ENCODE data around the gene TRPM4. TPM values are rescaled to one million over a fixed set of nuclear protein-coding genes. Genes with fewer than 3 reads are reported as not detected.

Gene TRPM4
- total and polyA plus RNA-seq, 2 experiments from 2014 or later, result 16.5 to 25.7 TPM

DNA sequence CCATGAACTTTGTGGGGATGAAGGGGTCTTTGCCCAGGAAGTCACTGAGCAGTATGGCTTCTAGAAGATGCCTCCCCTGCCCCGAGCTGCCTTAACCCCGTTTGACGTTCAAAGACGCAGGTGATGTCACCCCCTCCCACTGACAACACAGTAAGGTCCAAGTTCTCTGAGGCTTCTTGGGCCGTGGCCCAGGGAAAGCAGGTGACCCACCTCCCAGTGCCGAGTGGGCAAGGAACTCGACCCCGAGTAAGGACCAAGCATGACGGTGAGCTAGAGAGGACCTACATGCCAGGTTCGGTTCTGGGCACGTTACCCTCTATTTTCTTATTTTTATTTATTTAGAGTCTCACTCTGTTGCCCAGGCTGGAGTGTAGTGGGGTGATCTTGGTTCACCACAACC is 86.1 kb downstream of the TRPM4 start:
- TF ChIP-seq, protein P1, sequence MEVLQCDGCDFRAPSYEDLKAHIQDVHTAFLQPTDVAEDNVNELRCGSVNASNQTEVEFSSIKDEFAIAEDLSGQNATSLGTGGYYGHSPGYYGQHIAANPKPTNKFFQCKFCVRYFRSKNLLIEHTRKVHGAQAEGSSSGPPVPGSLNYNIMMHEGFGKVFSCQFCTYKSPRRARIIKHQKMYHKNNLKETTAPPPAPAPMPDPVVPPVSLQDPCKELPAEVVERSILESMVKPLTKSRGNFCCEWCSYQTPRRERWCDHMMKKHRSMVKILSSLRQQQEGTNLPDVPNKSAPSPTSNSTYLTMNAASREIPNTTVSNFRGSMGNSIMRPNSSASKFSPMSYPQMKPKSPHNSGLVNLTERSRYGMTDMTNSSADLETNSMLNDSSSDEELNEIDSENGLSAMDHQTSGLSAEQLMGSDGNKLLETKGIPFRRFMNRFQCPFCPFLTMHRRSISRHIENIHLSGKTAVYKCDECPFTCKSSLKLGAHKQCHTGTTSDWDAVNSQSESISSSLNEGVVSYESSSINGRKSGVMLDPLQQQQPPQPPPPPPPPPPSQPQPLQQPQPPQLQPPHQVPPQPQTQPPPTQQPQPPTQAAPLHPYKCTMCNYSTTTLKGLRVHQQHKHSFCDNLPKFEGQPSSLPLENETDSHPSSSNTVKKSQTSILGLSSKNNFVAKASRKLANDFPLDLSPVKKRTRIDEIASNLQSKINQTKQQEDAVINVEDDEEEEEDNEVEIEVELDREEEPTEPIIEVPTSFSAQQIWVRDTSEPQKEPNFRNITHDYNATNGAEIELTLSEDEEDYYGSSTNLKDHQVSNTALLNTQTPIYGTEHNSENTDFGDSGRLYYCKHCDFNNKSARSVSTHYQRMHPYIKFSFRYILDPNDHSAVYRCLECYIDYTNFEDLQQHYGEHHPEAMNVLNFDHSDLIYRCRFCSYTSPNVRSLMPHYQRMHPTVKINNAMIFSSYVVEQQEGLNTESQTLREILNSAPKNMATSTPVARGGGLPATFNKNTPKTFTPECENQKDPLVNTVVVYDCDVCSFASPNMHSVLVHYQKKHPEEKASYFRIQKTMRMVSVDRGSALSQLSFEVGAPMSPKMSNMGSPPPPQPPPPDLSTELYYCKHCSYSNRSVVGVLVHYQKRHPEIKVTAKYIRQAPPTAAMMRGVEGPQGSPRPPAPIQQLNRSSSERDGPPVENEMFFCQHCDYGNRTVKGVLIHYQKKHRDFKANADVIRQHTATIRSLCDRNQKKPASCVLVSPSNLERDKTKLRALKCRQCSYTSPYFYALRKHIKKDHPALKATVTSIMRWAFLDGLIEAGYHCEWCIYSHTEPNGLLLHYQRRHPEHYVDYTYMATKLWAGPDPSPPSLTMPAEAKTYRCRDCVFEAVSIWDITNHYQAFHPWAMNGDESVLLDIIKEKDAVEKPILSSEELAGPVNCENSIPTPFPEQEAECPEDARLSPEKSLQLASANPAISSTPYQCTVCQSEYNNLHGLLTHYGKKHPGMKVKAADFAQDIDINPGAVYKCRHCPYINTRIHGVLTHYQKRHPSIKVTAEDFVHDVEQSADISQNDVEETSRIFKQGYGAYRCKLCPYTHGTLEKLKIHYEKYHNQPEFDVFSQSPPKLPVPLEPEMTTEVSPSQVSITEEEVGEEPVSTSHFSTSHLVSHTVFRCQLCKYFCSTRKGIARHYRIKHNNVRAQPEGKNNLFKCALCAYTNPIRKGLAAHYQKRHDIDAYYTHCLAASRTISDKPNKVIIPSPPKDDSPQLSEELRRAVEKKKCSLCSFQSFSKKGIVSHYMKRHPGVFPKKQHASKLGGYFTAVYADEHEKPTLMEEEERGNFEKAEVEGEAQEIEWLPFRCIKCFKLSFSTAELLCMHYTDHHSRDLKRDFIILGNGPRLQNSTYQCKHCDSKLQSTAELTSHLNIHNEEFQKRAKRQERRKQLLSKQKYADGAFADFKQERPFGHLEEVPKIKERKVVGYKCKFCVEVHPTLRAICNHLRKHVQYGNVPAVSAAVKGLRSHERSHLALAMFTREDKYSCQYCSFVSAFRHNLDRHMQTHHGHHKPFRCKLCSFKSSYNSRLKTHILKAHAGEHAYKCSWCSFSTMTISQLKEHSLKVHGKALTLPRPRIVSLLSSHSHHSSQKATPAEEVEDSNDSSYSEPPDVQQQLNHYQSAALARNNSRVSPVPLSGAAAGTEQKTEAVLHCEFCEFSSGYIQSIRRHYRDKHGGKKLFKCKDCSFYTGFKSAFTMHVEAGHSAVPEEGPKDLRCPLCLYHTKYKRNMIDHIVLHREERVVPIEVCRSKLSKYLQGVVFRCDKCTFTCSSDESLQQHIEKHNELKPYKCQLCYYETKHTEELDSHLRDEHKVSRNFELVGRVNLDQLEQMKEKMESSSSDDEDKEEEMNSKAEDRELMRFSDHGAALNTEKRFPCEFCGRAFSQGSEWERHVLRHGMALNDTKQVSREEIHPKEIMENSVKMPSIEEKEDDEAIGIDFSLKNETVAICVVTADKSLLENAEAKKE (CRISPR knock-in tag; IDR thresholded peaks at IDR 0.05), result no peak
- no peak overlapping the region for H3K27ac Mint-ChIP-seq
- no peak overlapping the region for H3K4me3 Mint-ChIP-seq
- Histone ChIP-seq H3K27ac (ENCODE audit: low read depth) (no peak overlapping the region), H3K9me2 (ENCODE audit: insufficient read depth) (no peaks in the 10 kb centered on the region), H4K20me1 (replicated peaks; ENCODE audit: insufficient read depth) (no peaks in the 10 kb centered on the region), H3K4me1 (ENCODE audit: insufficient read depth) (peaks cover 8% of the 10 kb centered on the region; the same call in 1 of the 2 replicates), H2AFZ (no peak overlapping the region), H3K79me2 (replicated peaks; ENCODE audit: insufficient read depth) (no peaks in the 10 kb centered on the region), H3K4me3 (no peak overlapping the region), H3K27me3 (ENCODE audit: insufficient read depth) (no peaks in the 10 kb centered on the region), H3K36me3 (ENCODE audit: insufficient read depth) (no peaks in the 10 kb centered on the region), H3F3A (replicated peaks; ENCODE audit: low read depth) (no peaks in the 10 kb centered on the region), H3K4me2 (no peak overlapping the region)
- H3K9me3 Mint-ChIP-seq, result no peaks in the 10 kb centered on the region
- peaks cover 7% of the 10 kb centered on the region for H3K27me3 Mint-ChIP-seq (ENCODE audit: insufficient read depth, low read depth, poor library complexity)
- H3K36me3 Mint-ChIP-seq (ENCODE audit: low read depth), result no peaks in the 10 kb centered on the region
- DNase-seq (ENCODE audit: low spot score), result no peak
- no peak for ATAC-seq
- peaks cover 7% of the 10 kb centered on the region for H3K4me1 Mint-ChIP-seq

DNA sequence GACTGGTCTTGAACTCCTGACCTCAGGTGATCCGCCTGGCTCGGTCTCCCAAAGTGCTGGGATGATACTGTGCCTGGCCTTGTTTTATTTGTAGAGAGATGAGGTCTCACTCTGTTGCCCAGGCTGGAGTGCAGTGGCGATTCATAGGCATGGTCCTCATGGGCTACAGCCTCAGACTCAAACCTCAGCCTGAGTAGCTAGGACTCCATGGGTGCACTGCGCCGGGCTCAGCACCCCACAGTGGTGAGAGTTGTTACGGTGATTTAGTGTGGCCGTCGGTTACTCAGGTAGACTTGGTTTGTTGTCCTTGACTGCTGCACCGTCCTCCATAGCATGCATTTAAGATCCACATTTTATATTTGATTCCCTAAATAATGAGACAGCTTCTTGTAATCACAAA is 86.7 kb downstream of the TRPM4 start:
- Mint-ChIP-seq H3K9me3 (no peaks in the 10 kb centered on the region), H3K27me3 (ENCODE audit: insufficient read depth, low read depth, poor library complexity) (peaks cover 7% of the 10 kb centered on the region), H3K27ac (no peak overlapping the region), H3K4me3 (no peak overlapping the region), H3K36me3 (ENCODE audit: low read depth) (no peaks in the 10 kb centered on the region), H3K4me1 (peaks cover 7% of the 10 kb centered on the region)
- Histone ChIP-seq H2AFZ (no peak overlapping the region), H3K36me3 (ENCODE audit: insufficient read depth) (no peaks in the 10 kb centered on the region), H4K20me1 (replicated peaks; ENCODE audit: insufficient read depth) (no peaks in the 10 kb centered on the region), H3K4me3 (no peak overlapping the region), H3F3A (replicated peaks; ENCODE audit: low read depth) (no peaks in the 10 kb centered on the region), H3K27ac (ENCODE audit: low read depth) (no peak overlapping the region), H3K9me2 (ENCODE audit: insufficient read depth) (no peaks in the 10 kb centered on the region), H3K27me3 (ENCODE audit: insufficient read depth) (no peaks in the 10 kb centered on the region), H3K4me2 (no peak overlapping the region), H3K79me2 (replicated peaks; ENCODE audit: insufficient read depth) (no peaks in the 10 kb centered on the region), H3K4me1 (ENCODE audit: insufficient read depth) (peaks cover 8% of the 10 kb centered on the region; the same call in 1 of the 2 replicates)
- DNase-seq (ENCODE audit: low spot score) (no peak), ATAC-seq (peak; percentile 26; the same call in 1 of the 3 replicates)
- TF ChIP-seq STAT1 (IDR thresholded peaks at IDR 0.05; ENCODE audit: unreplicated experiment), result no peak
- TF ChIP-seq EZH2phosphoT487 (IDR thresholded peaks at IDR 0.05; ENCODE audit: unreplicated experiment), result no peak
- TF ChIP-seq, protein P2, sequence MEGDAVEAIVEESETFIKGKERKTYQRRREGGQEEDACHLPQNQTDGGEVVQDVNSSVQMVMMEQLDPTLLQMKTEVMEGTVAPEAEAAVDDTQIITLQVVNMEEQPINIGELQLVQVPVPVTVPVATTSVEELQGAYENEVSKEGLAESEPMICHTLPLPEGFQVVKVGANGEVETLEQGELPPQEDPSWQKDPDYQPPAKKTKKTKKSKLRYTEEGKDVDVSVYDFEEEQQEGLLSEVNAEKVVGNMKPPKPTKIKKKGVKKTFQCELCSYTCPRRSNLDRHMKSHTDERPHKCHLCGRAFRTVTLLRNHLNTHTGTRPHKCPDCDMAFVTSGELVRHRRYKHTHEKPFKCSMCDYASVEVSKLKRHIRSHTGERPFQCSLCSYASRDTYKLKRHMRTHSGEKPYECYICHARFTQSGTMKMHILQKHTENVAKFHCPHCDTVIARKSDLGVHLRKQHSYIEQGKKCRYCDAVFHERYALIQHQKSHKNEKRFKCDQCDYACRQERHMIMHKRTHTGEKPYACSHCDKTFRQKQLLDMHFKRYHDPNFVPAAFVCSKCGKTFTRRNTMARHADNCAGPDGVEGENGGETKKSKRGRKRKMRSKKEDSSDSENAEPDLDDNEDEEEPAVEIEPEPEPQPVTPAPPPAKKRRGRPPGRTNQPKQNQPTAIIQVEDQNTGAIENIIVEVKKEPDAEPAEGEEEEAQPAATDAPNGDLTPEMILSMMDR (conservative IDR thresholded peaks at IDR 0.05; ENCODE audit: low read depth in 2 of 2), result no peak
- TF ChIP-seq, protein P3, sequence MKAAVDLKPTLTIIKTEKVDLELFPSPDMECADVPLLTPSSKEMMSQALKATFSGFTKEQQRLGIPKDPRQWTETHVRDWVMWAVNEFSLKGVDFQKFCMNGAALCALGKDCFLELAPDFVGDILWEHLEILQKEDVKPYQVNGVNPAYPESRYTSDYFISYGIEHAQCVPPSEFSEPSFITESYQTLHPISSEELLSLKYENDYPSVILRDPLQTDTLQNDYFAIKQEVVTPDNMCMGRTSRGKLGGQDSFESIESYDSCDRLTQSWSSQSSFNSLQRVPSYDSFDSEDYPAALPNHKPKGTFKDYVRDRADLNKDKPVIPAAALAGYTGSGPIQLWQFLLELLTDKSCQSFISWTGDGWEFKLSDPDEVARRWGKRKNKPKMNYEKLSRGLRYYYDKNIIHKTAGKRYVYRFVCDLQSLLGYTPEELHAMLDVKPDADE (IDR thresholded peaks at IDR 0.05), result no peak
- no peak for TF ChIP-seq ZNF331 (CRISPR knock-in tag; IDR thresholded peaks at IDR 0.05; ENCODE audit: low read depth)
- TF ChIP-seq, protein P4, sequence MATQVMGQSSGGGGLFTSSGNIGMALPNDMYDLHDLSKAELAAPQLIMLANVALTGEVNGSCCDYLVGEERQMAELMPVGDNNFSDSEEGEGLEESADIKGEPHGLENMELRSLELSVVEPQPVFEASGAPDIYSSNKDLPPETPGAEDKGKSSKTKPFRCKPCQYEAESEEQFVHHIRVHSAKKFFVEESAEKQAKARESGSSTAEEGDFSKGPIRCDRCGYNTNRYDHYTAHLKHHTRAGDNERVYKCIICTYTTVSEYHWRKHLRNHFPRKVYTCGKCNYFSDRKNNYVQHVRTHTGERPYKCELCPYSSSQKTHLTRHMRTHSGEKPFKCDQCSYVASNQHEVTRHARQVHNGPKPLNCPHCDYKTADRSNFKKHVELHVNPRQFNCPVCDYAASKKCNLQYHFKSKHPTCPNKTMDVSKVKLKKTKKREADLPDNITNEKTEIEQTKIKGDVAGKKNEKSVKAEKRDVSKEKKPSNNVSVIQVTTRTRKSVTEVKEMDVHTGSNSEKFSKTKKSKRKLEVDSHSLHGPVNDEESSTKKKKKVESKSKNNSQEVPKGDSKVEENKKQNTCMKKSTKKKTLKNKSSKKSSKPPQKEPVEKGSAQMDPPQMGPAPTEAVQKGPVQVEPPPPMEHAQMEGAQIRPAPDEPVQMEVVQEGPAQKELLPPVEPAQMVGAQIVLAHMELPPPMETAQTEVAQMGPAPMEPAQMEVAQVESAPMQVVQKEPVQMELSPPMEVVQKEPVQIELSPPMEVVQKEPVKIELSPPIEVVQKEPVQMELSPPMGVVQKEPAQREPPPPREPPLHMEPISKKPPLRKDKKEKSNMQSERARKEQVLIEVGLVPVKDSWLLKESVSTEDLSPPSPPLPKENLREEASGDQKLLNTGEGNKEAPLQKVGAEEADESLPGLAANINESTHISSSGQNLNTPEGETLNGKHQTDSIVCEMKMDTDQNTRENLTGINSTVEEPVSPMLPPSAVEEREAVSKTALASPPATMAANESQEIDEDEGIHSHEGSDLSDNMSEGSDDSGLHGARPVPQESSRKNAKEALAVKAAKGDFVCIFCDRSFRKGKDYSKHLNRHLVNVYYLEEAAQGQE (IDR thresholded peaks at IDR 0.05; ENCODE audit: unreplicated experiment), result no peak
- no peak for TF ChIP-seq JUNB (IDR thresholded peaks at IDR 0.05; ENCODE audit: unreplicated experiment)
- TF ChIP-seq ZNF114 (CRISPR knock-in tag; IDR thresholded peaks at IDR 0.05), result no peak
- no peak for TF ChIP-seq NANOG (IDR thresholded peaks at IDR 0.05; ENCODE audit: borderline replicate concordance)
